Left ventricle myocardium inferior (tissue), 1 donor: ENCODE results near the gene AGO3. TPM values are rescaled to one million over a fixed set of nuclear protein-coding genes. Genes with fewer than 3 reads are reported as not detected.

ENCODE experiments used
- DNase-seq: peaks from one replicate; pipeline ENCODE4 v3.0.0-alpha.2; 2020
- H3K27ac ChIP-seq: fragments of 200-600 bp; replicated peaks from 2 replicates; pipeline ENCODE4 v1.8.0; 2021
- H3K27me3 ChIP-seq: fragments of 200-600 bp; 2 replicates; pipeline ENCODE4 v1.8.0; 2021; ENCODE audit warnings: low read depth
- H3K36me3 ChIP-seq: fragments of 200-600 bp; 2 replicates; pipeline ENCODE4 v1.8.0; 2021
- H3K4me1 ChIP-seq: fragments of 200-600 bp; 2 replicates; pipeline ENCODE4 v1.8.0; 2021
- H3K4me3 ChIP-seq: fragments of 200-600 bp; 2 replicates; pipeline ENCODE4 v1.8.0; 2021; ENCODE audit warnings: mild to moderate bottlenecking, moderate library complexity
- H3K9me3 ChIP-seq: fragments of 200-600 bp; replicated peaks from 2 replicates; pipeline ENCODE4 v1.8.0; 2021
- intact Hi-C: fragments of 100-400 bp; cut with micrococcal nuclease; formaldehyde crosslinking; loops from one replicate; pipeline ENCODE4 v1.11.0; 2022
- total RNA-seq: library from RNA; stranded (reverse); fragmentation: NEBNext Ultra II Directional; extraction: Animal tissue kit (Norgen Biotek cat#: 25700); gene quantifications from one replicate; pipeline ENCODE4 v1.2.1, GENCODE V29; 2021
- TF ChIP-seq, protein P1 (sequence below): fragments of 200-600 bp; IDR thresholded peaks from 2 replicates; pipeline ENCODE4 v1.8.0; 2021; ENCODE audit warnings: antibody characterized with exemption, mild to moderate bottlenecking, borderline replicate concordance
- donor health status: DM: no; HTN: yes; CAD: no; lungs with severe emphysema.

AGO3 gene
- total RNA-seq, 1 donor from 2014 or later, result 12.1 TPM

DNA sequence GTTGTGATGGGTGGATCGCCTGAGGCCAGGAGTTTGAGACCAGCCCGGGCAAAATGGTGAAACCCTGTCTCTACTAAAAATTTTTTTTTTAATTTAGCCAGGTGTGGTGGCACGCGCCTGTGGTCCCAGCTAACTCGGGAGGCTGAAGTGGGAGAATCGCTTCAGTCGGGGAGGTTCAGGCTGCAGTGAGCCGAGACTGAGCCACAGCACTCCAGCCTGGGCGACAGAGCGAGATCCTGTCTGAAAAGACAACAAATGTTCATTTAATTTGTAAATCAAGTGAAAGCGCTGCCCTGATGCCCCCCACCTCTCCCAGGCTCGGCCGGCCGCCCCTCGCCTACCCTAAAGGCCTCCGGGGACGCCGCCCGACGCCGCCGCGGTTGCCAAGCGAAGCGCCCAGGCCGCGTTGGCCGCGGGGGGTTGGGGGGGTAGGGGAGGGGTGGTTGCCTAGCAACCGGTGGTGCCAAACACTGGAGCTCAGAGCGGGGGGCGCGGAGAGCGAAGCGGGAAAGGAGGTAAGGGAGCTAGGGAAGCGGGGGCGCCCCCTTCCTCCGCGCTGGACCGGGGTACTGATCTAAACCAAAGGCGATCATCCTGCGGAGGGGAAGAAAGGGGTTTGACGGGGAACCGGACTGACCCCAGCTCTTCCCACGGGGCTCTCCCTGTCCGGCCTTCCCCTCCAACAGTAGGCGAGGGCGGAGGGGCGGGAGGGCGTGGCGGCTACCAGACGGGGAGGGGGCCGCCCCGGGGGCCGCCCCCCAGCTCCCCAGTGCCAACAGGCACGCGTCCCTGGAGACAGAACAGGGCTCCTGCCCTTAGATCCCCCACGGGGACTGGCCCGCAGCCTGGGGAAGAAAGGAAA is 153.0 kb downstream of the AGO3 start, which contains the start of gene TEKT2:
Gene TEKT2 (plus strand): TSS at position 460 of the 862 bp plus-strand sequence. CDS start 828 bp downstream, outside the sequence.
- TF ChIP-seq, protein P1, sequence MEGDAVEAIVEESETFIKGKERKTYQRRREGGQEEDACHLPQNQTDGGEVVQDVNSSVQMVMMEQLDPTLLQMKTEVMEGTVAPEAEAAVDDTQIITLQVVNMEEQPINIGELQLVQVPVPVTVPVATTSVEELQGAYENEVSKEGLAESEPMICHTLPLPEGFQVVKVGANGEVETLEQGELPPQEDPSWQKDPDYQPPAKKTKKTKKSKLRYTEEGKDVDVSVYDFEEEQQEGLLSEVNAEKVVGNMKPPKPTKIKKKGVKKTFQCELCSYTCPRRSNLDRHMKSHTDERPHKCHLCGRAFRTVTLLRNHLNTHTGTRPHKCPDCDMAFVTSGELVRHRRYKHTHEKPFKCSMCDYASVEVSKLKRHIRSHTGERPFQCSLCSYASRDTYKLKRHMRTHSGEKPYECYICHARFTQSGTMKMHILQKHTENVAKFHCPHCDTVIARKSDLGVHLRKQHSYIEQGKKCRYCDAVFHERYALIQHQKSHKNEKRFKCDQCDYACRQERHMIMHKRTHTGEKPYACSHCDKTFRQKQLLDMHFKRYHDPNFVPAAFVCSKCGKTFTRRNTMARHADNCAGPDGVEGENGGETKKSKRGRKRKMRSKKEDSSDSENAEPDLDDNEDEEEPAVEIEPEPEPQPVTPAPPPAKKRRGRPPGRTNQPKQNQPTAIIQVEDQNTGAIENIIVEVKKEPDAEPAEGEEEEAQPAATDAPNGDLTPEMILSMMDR, result no peak
- no peak for DNase-seq
- no peaks in the 10 kb centered on the region for H3K9me3 ChIP-seq
- peaks cover 18% of the 10 kb centered on the region for H3K4me1 ChIP-seq
- H3K4me3 ChIP-seq, result peak within 1 kb of the TSS; percentile 63
- no peaks in the 10 kb centered on the region for H3K36me3 ChIP-seq
- intact Hi-C loops, result no loop called here
- no peak within 1 kb of the TSS for H3K27ac ChIP-seq
- H3K27me3 ChIP-seq, result peaks cover 41% of the 10 kb centered on the region

DNA sequence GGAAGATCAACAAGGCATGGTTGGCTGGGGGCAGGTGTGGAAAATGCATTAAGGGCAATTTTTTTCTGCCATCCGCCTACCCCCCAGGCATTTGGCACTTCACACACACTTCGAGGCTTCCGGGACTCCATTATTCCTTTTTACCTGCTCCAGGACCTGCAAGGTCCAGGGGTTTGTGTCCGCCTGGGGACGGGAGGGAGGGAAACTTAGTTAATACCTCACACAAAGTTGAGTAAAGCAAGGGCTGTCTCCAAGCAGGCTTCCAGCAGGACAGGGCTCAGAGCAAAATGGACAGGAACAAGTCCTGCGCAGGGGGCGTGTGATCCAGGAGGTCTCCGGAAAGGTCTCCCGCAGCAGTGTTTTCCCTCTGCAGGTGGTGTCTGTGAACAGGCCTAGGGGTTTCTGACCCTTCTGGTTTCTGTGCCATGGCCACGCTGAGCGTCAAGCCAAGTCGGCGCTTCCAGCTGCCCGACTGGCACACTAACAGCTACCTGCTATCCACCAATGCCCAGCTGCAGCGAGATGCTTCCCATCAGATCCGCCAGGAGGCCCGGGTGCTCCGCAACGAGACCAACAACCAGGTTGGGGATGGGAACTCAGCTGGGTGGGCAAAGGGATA is 153.7 kb downstream of the AGO3 start:
- no peaks in the 10 kb centered on the region for H3K9me3 ChIP-seq
- DNase-seq, result no peak
- intact Hi-C loops, result no loop called here
- TF ChIP-seq, protein P1, result no peak
- H3K4me3 ChIP-seq, result peak overlapping the region; percentile 63
- no peaks in the 10 kb centered on the region for H3K36me3 ChIP-seq
- H3K27me3 ChIP-seq, result peaks cover 41% of the 10 kb centered on the region
- no peak overlapping the region for H3K27ac ChIP-seq
- H3K4me1 ChIP-seq, result peaks cover 26% of the 10 kb centered on the region

DNA sequence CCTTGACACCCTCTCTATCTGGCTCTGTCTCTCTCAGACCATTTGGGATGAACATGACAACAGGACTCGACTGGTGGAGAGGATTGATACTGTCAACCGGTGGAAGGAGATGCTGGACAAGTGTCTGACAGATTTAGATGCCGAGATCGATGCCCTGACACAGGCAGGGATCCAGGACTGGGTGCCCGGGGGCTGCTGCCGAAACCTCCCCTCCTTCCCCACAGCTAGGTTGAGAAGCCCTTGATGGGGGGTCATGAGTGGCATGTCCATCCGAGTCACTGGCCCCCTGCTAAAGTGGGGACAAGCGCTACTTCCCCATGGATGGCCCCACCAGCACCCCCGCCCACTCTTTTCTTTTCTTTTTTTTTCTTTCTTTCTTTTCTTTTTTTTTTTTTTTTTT is 154.2 kb downstream of the AGO3 start:
- H3K4me1 ChIP-seq, result peaks cover 31% of the 10 kb centered on the region
- TF ChIP-seq, protein P1, result no peak
- H3K27me3 ChIP-seq, result peaks cover 41% of the 10 kb centered on the region
- no peaks in the 10 kb centered on the region for H3K36me3 ChIP-seq
- H3K27ac ChIP-seq, result no peak overlapping the region
- no peaks in the 10 kb centered on the region for H3K9me3 ChIP-seq
- intact Hi-C loops, result no loop called here
- H3K4me3 ChIP-seq, result no peak overlapping the region
- no peak for DNase-seq

DNA sequence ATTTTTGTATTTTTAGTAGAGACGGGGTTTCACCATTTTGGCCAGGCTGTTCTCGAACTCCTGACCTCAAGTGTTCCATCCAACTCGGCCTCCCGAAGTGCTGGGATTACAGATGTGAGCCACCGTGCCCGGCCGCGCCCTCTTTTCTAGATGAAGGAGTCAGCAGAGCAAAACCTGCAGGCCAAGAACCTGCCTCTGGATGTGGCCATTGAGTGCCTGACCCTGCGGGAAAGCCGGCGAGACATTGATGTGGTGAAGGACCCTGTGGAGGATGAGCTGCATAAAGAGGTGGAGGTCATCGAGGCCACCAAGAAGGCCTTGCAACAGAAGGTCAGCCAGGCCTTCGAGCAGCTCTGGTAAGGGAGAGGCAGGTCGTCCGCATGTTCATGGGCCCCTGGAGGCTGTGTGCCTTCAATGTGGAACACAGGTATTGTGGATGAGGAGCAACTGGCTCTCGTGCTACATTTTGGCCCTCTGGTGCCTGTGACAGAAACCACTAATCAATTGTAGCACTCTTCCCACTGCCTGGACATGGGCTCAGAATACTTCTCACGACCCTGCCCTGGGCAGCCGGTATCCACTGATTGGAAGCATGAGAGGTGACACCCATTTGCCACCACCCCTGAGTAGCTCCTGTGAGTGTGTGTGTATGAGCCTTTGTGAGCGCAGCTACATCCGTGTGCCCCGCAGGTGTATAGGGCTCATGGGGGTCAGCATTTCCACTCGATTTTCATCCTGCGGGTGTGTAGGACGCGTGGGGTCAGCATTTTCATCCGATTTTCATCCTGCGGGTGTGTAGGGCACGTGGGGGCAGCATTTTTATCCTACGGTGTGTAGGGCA is 155.0 kb downstream of the AGO3 start:
- peaks cover under 1% of the 10 kb centered on the region for H3K36me3 ChIP-seq
- H3K27me3 ChIP-seq, result peaks cover 41% of the 10 kb centered on the region
- peaks cover 39% of the 10 kb centered on the region for H3K4me1 ChIP-seq
- intact Hi-C loops, result no loop called here
- H3K27ac ChIP-seq, result no peak overlapping the region
- no peak overlapping the region for H3K4me3 ChIP-seq
- TF ChIP-seq, protein P1, result no peak
- DNase-seq, result no peak
- no peaks in the 10 kb centered on the region for H3K9me3 ChIP-seq

DNA sequence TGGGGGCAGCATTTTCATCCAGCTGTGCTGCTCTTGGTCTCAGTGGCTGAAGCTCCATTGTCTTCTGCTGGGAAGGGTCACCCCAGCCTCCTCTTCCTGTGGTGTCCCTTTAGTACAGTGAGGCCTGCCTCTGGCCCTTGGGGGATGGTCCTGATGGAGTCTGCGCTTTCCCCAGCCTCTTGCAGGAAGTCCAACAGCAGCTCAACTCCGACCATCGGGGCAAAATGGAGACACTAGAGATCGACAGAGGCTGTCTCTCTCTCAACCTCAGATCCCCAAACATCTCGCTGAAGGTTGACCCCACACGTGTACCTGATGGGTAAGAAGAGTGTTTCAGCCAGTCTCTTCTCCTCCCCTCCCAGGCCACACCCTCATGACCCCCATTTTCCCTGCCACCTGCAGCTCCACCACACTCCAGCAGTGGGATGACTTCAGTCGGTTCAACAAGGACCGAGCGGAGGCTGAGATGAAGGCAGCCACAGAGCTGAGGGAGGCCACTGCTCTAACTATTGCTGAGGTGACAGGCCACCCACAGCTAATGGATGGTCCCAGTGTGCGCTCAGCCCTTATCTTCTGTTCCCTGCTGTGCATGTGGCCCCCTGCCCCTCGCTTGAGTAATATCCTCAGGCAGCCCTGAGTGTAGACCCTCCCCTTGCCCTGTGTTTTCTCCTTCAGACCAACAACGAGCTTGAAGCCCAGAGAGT is 155.8 kb downstream of the AGO3 start:
- TF ChIP-seq, protein P1, result no peak
- DNase-seq, result no peak
- peaks cover 9% of the 10 kb centered on the region for H3K36me3 ChIP-seq
- intact Hi-C loops, result no loop called here
- peaks cover 41% of the 10 kb centered on the region for H3K27me3 ChIP-seq
- no peak overlapping the region for H3K27ac ChIP-seq
- no peak overlapping the region for H3K4me3 ChIP-seq
- peaks cover 46% of the 10 kb centered on the region for H3K4me1 ChIP-seq
- H3K9me3 ChIP-seq, result no peaks in the 10 kb centered on the region
